H1 (cell line): ENCODE data around the gene SOCS7. TPM values are rescaled to one million over a fixed set of nuclear protein-coding genes. Genes with fewer than 3 reads are reported as not detected.

ENCODE experiments used
- CHD1 ChIP-seq: IDR thresholded peaks from 2 replicates; pipeline ENCODE4 v1.6.1; 2012; ENCODE audit warnings: low read depth, low read length, improper control_type of control experiment
- GTF2F1 ChIP-seq: IDR thresholded peaks from 2 replicates; pipeline ENCODE4 v1.6.1; 2012; ENCODE audit warnings: low read depth, low read length, improper control_type of control experiment, borderline replicate concordance
- RFX5 ChIP-seq: IDR thresholded peaks from 2 replicates; pipeline ENCODE4 v1.6.1; 2011; ENCODE audit warnings: low read depth, low read length, improper control_type of control experiment, borderline replicate concordance
- polyA plus RNA-seq, 7 experiments: library from polyadenylated mRNA; depleted of rRNA in 3 of 7; stranded (reverse) in 5 of 7; unstranded in 2 of 7; fragments of >200 nt in 5 of 7; fragments of 200-250 nt in 2 of 7; gene quantifications; 1 replicate in 5 of 7; 2 replicates in 1 of 7; 4 replicates in 1 of 7; pipeline versions ENCODE4 v1.2.1 to v1.2.3, GENCODE V29; 2011 to 2013; ENCODE audit warnings: missing spikeins in 2 of 7, mixed read lengths in 2 of 7
- total RNA-seq: library from RNA; stranded (reverse); fragmentation: NEBNext Ultra II Directional; extraction: Animal tissue kit (Norgen Biotek cat#: 25700); gene quantifications from 2 replicates; pipeline ENCODE4 v1.2.1, GENCODE V29; 2021

The SOCS7 gene
- total and polyA plus RNA-seq, 2 of the 8 experiments (the other 6 are each of a cell fraction or from before 2014, with no cell fraction given) = 13.5 to 26.9 TPM

- TF ChIP-seq RFX5 (no peak), GTF2F1 (no peak), CHD1 (no peak)
- TF ChIP-seq, all 59 proteins: peak for 0
Measured at GRCh38 chr17:38343608-38344419, 7.8 kb upstream of the SOCS7 start, which contains the start of gene GPR179 (continued).
